ENCODE measurements around the gene COX19.
A peak's percentile ranks its signal among the peaks of the same experiment; 100 is the strongest.
"Not testable (repeated sequence)": the region's sequence is repeated elsewhere in the genome, so short reads cannot be mapped to it uniquely, and the experiment has no call there.

Gene COX19

DNA sequence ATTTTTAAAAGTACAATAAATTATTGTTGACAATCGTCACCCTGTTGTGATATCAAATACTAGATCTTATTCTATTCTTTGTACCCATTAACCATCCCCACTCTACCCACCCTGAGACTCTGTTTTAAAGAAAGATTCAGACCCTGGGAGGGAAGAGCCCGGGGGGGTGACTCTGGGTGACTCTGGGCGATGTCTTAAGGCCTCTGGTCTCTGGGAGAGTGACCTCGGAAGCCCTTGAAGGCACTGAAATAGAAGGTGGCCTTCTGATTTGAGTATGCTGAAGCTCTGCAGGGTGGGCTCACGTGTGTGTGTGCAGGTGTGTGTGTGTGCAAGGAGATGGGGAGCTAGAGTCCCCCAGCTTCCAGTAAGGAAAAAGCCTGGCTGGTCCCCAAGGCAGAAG is 30.6 kb downstream of the COX19 start:
- DNase-seq (ENCODE audit: low spot score), result no peak

DNA sequence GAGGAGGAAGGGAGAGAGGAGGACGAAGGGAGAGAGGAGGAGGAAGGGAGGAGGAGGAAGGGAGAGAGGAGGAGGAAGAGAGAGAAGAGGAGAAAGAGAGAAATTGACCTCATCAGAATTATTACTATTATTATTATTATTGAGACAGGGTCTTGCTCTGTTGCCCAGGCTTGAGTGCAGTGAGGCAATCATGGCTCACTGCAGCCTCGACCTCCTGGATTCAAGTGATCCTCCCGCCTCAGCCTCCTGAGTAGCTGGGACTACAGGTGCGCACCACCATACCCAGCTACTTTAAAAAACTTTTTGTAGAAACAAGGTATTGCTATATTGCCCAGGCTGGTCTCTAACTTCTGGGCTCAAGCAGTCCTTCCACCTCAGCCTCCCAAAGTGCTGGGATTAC is 31.6 kb downstream of the COX19 start:
- not testable (repeated sequence) for DNase-seq (ENCODE audit: low spot score)

- DNase-seq (ENCODE audit: low spot score), result peak; percentile 15
These were observed 34.5 kb downstream of the COX19 start for GRCh38 chr7:940599-941408.

DNA sequence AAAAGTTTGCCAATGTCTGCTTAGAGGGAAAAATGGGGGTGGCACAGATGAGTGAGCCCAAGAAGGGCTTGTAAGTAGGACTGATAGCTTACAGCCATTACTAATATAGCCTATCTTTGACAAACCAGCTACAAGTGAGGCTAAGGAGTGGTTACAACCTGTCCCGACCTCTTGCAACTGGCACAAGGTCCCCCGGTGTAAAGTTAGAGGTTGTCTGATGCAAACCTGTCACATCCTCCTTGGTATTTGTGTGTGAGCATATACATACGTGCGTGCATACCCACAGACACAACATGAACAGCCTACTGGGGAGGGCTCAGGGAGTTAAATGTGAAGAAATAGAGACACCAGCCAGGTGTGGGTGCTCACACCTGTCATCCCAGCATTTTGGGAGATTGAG is 35.5 kb downstream of the COX19 start:
- DNase-seq (ENCODE audit: low spot score), result no peak

- DNase-seq (ENCODE audit: low spot score), result no peak
These were observed 36.7 kb downstream of the COX19 start for GRCh38 chr7:938546-939185.

GRCh38 chr7:937856-938484 is 37.4 kb downstream of the COX19 start:
- no peak for DNase-seq (ENCODE audit: low spot score)

- DNase-seq (ENCODE audit: low spot score), result peak; percentile 38
These were observed 38.8 kb downstream of the COX19 start for GRCh38 chr7:936386-937054.

- no peak for DNase-seq (ENCODE audit: low spot score)
These were observed 39.4 kb downstream of the COX19 start for GRCh38 chr7:935874-936385.

DNA sequence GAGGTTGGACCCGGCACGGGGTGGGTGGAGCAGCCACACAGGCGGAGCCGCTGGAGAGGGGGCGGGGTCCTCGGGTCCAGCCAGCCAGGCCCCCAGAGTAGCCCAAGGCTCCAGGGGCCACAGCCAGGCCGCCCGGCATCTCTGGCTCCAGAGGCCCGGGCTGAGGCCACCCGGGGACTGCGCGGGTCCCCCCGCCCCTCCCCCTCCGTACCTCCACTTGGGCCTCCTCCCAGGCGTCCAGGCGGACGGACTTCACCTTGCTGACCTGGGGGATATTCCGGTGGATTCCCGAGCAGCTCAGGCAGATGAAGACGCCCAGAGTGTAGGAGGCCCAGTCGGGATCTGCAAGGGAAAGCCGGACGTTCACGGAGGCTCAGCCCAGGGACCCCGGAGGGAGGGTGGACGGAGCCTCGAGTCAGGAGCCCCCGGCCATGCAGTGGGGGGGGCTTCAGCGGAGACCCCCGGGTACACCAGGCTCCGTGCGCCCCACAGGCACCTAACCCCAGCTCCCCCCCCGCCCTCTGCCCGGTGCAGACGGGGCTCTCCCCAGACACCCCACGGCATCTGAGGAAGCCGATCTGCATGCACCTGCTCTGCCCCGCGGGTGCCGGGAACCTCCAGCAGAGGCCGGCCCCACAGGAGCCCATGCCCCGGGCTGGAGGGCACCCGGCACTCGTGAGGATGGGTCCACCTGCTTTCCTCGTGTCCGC is 40.0 kb downstream of the COX19 start:
- no peak for DNase-seq (ENCODE audit: low spot score)

GRCh38 chr7:934469-935163 is 40.7 kb downstream of the COX19 start:
- DNase-seq (ENCODE audit: low spot score), result no peak

DNA sequence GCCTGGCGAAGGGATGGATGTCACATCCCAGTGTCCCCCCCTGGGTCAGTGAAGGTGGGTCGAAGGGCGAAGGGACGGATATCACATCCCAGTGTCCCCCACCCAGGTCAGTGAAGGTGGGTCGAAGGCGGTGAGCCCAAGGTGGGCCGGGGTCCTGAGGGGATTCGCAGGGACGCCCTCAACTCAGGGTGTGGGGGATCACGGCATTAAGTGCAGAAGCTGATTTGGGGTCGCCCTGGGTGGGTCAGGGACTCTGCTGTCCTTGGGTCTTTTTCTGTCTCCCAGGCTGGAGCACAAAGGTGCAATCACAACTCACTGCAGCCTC is 42.7 kb downstream of the COX19 start:
- no peak for DNase-seq (ENCODE audit: low spot score)

DNA sequence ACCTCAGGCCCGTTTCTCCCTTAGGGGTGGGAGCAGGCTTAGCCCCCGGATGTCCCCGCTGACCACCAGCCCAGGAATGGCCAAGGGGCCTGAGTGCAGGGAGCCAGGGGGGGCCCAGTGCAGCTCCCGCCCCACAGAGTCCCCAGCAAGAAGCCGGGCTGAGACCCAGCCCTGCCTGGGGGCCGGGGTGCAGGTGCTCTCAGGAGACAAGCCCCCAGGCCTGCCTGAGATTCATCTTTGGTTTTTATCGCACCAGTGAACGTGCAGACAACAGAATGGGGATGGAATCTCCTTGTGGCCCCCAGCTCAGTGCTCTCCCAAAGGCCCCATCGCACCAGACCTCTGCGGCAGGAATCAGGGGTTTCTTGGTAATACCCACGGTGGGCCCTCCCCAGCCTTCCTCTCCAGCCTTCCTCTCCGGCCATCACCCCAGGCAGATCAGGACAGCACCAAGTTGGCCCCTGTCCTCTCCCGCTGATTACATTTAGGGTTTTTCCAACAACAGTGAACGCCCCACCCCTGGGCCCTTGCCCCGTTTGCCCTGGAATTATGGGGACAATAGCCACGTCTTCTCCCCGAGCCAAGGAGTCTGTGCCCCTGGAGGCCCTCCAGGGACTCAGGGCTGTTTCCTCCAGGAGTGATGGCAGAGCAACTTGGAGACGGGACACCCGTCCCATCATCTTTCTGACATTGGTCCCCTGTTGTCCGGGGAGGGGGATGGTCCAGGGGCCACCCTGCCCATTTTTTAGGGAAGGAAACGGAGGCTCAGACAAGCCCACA is 43.3 kb downstream of the COX19 start:
- no peak for DNase-seq (ENCODE audit: low spot score)

- no peak for DNase-seq (ENCODE audit: low spot score)
These were observed 44.2 kb downstream of the COX19 start for GRCh38 chr7:930975-931758.

- no peak for DNase-seq (ENCODE audit: low spot score)
These were observed 46.0 kb downstream of the COX19 start for GRCh38 chr7:929311-929711.

DNA sequence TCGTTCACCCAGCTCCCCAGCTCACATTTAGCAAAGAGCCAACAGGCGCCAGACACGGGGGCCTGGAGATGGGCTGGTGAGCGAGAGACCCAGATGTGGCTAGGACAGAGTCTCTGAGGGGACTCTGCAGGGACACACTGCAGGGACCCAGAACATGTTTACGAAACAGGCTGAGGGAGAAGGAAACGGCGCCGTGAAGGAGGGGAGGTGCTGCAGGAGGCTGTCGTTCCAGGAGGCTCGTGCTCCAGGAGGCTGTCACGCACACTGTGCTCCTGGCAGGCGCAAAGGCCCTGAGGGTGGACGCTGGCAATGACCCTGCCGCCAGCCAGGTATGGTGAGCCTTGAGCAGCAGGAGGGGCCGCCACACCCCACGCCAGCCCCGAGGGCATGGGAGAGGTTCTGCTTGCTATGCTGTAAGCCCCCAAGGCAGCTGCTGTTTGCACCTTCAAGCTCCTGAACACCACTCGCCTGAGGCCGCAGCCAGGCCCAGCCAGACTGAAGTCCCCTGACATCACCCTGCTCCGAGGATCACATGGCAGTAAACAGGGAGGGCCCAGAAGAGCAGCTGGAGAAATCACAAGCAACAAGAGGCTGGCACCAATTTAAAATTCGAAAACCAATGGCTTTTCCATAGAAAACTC is 48.2 kb downstream of the COX19 start:
- DNase-seq (ENCODE audit: low spot score), result no peak

- no peak for DNase-seq (ENCODE audit: low spot score)
These were observed 49.0 kb downstream of the COX19 start for GRCh38 chr7:926061-927030.

DNA sequence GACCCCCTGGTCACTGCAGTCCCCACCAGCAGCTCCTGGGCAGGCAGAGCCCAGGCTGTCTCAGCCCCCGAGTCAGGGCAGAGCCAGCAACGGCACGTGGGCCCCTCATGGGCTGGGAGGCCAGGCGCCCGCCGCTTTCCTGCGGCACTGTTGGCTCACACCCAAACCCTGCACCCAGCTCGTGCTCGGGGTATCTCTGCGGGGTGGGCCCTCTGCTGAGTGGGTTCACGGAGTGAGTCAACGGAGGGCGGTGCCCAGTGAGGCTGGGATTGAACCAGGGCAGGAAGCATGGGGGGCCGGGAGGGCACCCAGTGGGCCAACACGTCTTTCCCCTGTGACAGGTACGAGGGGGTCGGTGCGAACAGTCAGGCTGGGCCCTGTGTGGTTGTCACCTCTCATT is 49.7 kb downstream of the COX19 start:
- DNase-seq (ENCODE audit: low spot score), result peak; percentile 77

Data from CD4-positive, alpha-beta T cell treated with Interleukin-15 for 4 hours (primary cell).